Pons (tissue), 1 donor: Measurements from ENCODE around the gene CBR1.

Experiments
- DNase-seq: peaks from one replicate; pipeline ENCODE4 v3.0.0-alpha.2; 2016; ENCODE audit warnings: low spot score

Gene CBR1

GRCh38 chr21:36115138-36115730 lies 45.4 kb downstream of the CBR1 start:
- no peak for DNase-seq

GRCh38 chr21:36117286-36117741 lies 47.5 kb downstream of the CBR1 start:
- DNase-seq, result no peak

- no peak for DNase-seq
Measured at GRCh38 chr21:36120304-36120888, 50.6 kb downstream of the CBR1 start.
